ENCODE measurements around the gene SENP5.

DNA sequence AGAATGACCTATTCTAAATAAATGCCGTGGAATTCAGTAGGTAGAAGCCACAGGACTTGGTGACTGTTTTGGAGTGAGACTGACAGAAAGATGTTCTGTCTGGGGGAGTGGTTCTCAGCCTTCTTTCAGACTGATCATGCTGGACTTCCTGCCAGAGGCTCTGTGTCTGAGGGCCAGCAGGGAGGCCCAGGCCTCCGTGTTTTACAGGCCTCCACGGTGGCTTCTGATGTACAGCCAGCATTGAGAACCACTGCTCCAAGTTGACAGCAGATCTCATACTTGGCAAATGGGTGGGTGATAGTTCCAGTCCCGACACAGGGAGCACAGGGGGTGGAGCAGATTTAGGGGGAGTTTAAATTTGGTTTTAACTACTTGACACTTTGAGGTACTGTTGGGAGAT is 107.6 kb downstream of the SENP5 start:
- no peak for TF ChIP-seq POLR2A (IDR thresholded peaks at IDR 0.05)
- TF ChIP-seq, protein P1, sequence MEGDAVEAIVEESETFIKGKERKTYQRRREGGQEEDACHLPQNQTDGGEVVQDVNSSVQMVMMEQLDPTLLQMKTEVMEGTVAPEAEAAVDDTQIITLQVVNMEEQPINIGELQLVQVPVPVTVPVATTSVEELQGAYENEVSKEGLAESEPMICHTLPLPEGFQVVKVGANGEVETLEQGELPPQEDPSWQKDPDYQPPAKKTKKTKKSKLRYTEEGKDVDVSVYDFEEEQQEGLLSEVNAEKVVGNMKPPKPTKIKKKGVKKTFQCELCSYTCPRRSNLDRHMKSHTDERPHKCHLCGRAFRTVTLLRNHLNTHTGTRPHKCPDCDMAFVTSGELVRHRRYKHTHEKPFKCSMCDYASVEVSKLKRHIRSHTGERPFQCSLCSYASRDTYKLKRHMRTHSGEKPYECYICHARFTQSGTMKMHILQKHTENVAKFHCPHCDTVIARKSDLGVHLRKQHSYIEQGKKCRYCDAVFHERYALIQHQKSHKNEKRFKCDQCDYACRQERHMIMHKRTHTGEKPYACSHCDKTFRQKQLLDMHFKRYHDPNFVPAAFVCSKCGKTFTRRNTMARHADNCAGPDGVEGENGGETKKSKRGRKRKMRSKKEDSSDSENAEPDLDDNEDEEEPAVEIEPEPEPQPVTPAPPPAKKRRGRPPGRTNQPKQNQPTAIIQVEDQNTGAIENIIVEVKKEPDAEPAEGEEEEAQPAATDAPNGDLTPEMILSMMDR (IDR thresholded peaks at IDR 0.05), result no peak
